Dermis blood vessel endothelial cell (primary cell): Measurements from ENCODE around the gene ENTPD7. TPM values are rescaled to one million over a fixed set of nuclear protein-coding genes. Genes with fewer than 3 reads are reported as not detected.

ENCODE experiments used
- DNase-seq: peaks from one replicate; pipeline ENCODE4 v3.0.0; 2010
- total RNA-seq: library from RNA; depleted of rRNA; stranded (reverse); fragments of >200 nt; gene quantifications from 2 replicates; pipeline ENCODE4 v1.2.3, GENCODE V29; 2014

ENTPD7 gene
- total RNA-seq, 1 donor from 2014 or later: 23.0 TPM

GRCh38 chr10:99748823-99749451 is 89.6 kb downstream of the ENTPD7 start:
- DNase-seq: no peak

DNA sequence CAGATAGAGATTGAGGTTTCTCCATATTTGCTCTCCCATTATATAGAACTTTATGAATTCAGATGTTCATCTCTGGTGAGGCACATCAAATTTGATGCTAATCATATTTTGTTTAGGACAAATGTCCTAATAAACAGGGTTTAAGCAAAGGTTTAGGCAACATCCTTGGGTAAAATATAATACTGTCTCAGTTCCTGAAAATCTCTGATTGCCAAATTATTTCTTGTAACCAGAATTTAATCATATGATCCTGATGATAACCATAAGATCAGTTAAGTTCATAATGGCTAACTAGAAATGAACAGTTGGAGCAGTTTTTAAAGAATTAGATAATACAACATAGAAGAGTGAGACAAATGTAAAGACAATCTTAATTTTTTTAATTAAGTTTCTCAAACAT is 91.3 kb downstream of the ENTPD7 start:
- DNase-seq: no peak

DNA sequence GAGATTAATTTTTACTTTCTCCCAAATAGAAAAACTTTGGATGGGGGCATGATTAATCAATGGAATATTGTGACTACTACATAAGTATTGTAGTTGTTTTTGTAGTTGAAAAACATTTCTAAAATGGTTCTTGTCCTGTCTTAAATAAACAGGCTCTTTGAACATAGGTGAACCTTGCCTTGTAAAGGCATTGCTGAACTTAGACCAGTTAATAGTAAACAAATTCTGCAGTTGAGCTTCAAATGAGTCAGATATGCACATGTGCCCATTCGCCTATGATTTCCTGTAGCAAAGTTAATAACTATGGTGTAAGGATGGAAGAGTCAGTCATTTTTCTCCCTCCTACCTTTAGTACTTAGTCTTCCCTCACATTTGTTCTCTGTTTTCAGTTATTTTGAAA is 95.4 kb downstream of the ENTPD7 start:
- peak; percentile 37 for DNase-seq

Other genes with a start within 250 kb of the ENTPD7 start
- 20.8 and 27.2 TPM in 2 replicates for gene GOT1, start 228.9 kb upstream of the ENTPD7 start, total RNA-seq
- not detected in 2 replicates for gene NKX2-3, start 126.6 kb upstream of the ENTPD7 start, total RNA-seq
- gene SLC25A28, start 39.1 kb upstream of the ENTPD7 start, total RNA-seq: 6.9 and 15.1 TPM in 2 replicates
- 41.7 and 54.2 TPM in 2 replicates for gene COX15, start 72.6 kb downstream of the ENTPD7 start, total RNA-seq
- gene CUTC, start 72.7 kb downstream of the ENTPD7 start, total RNA-seq: 31.5 and 34.2 TPM in 2 replicates
- gene ABCC2, start 123.1 kb downstream of the ENTPD7 start, total RNA-seq: 0.79 and 1.5 TPM in 2 replicates